ENCODE data around the gene PLAC8. TPM values are rescaled to one million over a fixed set of nuclear protein-coding genes. Genes with fewer than 3 reads are reported as not detected.

The PLAC8 gene
- total and polyA plus RNA-seq, 2 donors (not counting 1 experiment from before 2014, with no cell fraction given), result 125 to 499 TPM

GRCh38 chr4:83150653-83151330 lies 36.3 kb upstream of the PLAC8 start:
- DNase-seq (no peak), ATAC-seq (ENCODE audit: low read depth) (no peak)
- Histone ChIP-seq H3K9ac (ENCODE audit: low read length) (no peak overlapping the region), H3K27ac (ENCODE audit: low read length in 2 of 2) (no peak overlapping the region), H3K4me3 (ENCODE audit: control extremely low read depth in 1 of 5, extremely low read depth in 1 of 5, insufficient read depth in 1 of 5, low read depth in 2 of 5, low read length in 4 of 5) (no peak overlapping the region), H2AFZ (ENCODE audit: insufficient read depth, low read depth, low read length, poor library complexity, severe bottlenecking) (no peak overlapping the region), H3K79me2 (ENCODE audit: control insufficient read depth, insufficient read depth, low read length) (no peaks in the 10 kb centered on the region), H3K9me3 (ENCODE audit: control extremely low read depth in 1 of 3, control insufficient read depth in 2 of 3, insufficient read depth in 1 of 3, low read length in 2 of 3) (no peaks in the 10 kb centered on the region), H3K36me3 (replicated peaks in 1 of 2; ENCODE audit: control extremely low read depth in 1 of 2, control insufficient read depth in 1 of 2, extremely low read depth in 1 of 2, insufficient read depth in 2 of 2, low read length in 1 of 2) (no peaks in the 10 kb centered on the region), H3K4me1 (ENCODE audit: control insufficient read depth in 2 of 2, insufficient read depth in 2 of 2, low read length in 2 of 2) (peaks cover 31 to 33% of the 10 kb centered on the region in 2 donors), H4K20me1 (ENCODE audit: control insufficient read depth, insufficient read depth, low read length, poor library complexity, severe bottlenecking) (no peaks in the 10 kb centered on the region), H3K4me2 (replicated peaks; ENCODE audit: low read depth, low read length, poor library complexity, severe bottlenecking) (no peak overlapping the region), H3K27me3 (replicated peaks in 1 of 4; ENCODE audit: control extremely low read depth in 1 of 4, control insufficient read depth in 3 of 4, insufficient read depth in 4 of 4, low read length in 3 of 4) (no peaks in the 10 kb centered on the region)
- WGBS (ENCODE audit: insufficient coverage), result 94% methylated on average over 4 of the region's 8 CpGs
- no peak overlapping the region for H3K27ac Mint-ChIP-seq
- H3K4me3 Mint-ChIP-seq, result no peak overlapping the region
- ChIA-PET POLR2A (interaction anchor here (0.6 kb wide), 1 partner anchor 91 kb away, joined by 3 read pairs; no protein-coding TSS in a partner anchor), CTCF (interaction anchor here (0.8 to 1.2 kb wide), 3 partner anchors 58 to 110 kb away, joined by 3 to 4 read pairs (median 3); no protein-coding TSS in a partner anchor)
- no peaks in the 10 kb centered on the region for H3K9me3 Mint-ChIP-seq (ENCODE audit: insufficient read depth)
- no peaks in the 10 kb centered on the region for H3K27me3 Mint-ChIP-seq
- H3K4me1 Mint-ChIP-seq, result peaks cover 42% of the 10 kb centered on the region
- intact Hi-C loops (cut with micrococcal nuclease), result no loop called here
- TF ChIP-seq EZH2 (IDR thresholded peaks at IDR 0.05; ENCODE audit: borderline replicate concordance, insufficient read depth, low read depth, low read length, poor library complexity, severe bottlenecking) (no peak), CTCF (IDR thresholded peaks at IDR 0.05) (no peak)
